GM12892 (cell line): ENCODE results near the gene BCAP29.

Source experiments
- POLR2A ChIP-seq: IDR thresholded peaks from 2 replicates; pipeline ENCODE4 v1.6.1; 2011; ENCODE audit warnings: low read depth, low read length, control low read depth
- POLR2AphosphoS5 ChIP-seq: IDR thresholded peaks from 2 replicates; pipeline ENCODE4 v1.6.1; 2011; ENCODE audit warnings: low read depth, low read length, control low read depth
- TAF1 ChIP-seq: IDR thresholded peaks from 2 replicates; pipeline ENCODE4 v1.6.1; 2011; ENCODE audit warnings: low read depth, mild to moderate bottlenecking, control low read depth, low read length, borderline replicate concordance

GRCh38 chr7:107555893-107556292 lies 24.2 kb upstream of the BCAP29 start:
- no peak for TF ChIP-seq POLR2AphosphoS5
- TF ChIP-seq POLR2A: no peak
- TF ChIP-seq TAF1: no peak
